Measurements from ENCODE around the gene ATG16L1. TPM values are rescaled to one million over a fixed set of nuclear protein-coding genes. Genes with fewer than 3 reads are reported as not detected.
A peak's percentile ranks its signal among the peaks of the same experiment; 100 is the strongest.

Gene ATG16L1
- total and polyA plus RNA-seq, 2 of the 4 experiments (the other 2 are of a cell fraction), result 20.0 to 26.2 TPM

DNA sequence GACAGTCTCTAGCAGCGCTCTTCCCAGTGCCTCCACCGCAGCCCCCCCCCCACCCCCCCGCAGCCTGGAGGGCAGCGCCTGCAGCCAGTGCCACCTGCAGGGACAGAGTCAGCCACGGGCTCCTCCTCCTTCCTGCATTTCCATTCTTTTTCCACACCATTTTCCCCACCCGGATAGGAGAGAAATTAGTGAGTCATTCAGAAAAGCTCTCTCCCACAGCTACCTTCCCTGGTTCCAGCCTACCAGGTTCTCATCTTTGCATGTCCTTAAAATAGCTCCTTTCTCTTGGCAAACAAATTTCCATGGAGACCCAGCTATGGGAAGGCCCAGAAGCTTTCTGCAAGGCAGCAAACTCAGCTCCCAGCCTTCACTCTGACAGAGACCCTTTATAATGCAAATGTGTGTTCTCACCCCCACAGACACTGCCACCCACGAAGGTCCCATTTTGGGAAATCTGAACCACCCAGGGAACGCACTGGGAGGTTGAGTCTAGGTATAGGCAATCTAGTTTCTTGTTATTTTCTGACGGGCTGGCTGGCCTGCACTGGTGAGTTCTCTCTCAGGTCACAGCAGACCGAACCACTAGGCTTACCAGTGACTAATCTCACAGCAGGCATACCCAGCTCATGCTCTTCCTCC lies 41.8 kb upstream of the ATG16L1 start:
- H3K9me1 ChIP-seq (ENCODE audit: insufficient read depth, low read length), result no peaks in the 10 kb centered on the region
- no peak overlapping the region for H3K23ac ChIP-seq (ENCODE audit: low read depth, low read length)
- no TSS peak for BruUV-seq (replicated peaks)
- H3K14ac ChIP-seq (replicated peaks; ENCODE audit: low read depth, low read length), result no peak overlapping the region
- dilution Hi-C loops (cut with HindIII; ENCODE audit: low sequenced_read_pairs, unreplicated experiment), result no loop called here
- no peak overlapping the region for H2BK5ac ChIP-seq (ENCODE audit: low read depth, low read length, poor library complexity, severe bottlenecking)
- ChIA-PET POLR2A (ENCODE audit: unreplicated experiment) (interaction anchor here (0.6 kb wide), 1 partner anchor 373 kb away, joined by 5 read pairs; no protein-coding TSS in a partner anchor), CTCF (interaction anchor here (0.6 kb wide), 1 partner anchor 77 kb away, joined by 9 read pairs; no protein-coding TSS in a partner anchor)
- H3K4me2 ChIP-seq (ENCODE audit: low read depth, low read length), result no peak overlapping the region
- no peak overlapping the region for H4K5ac ChIP-seq (ENCODE audit: low read depth, low read length)
- no peak overlapping the region for H3K18ac ChIP-seq (ENCODE audit: low read depth, low read length)
- H2BK20ac ChIP-seq (ENCODE audit: low read depth, low read length), result no peak overlapping the region
- H3K4me3 ChIP-seq (ENCODE audit: insufficient read depth, low read depth, low read length), result no peak overlapping the region
- no peak overlapping the region for H3K27ac ChIP-seq (ENCODE audit: insufficient read depth, low read length)
- peaks cover 8% of the 10 kb centered on the region; the same call in 1 of the 2 replicates for H4K20me1 ChIP-seq (ENCODE audit: insufficient read depth, low read length)
- H3K79me1 ChIP-seq (ENCODE audit: low read depth in 1 of 2, low read length in 2 of 2), result no peaks in the 10 kb centered on the region
- H4K91ac ChIP-seq (ENCODE audit: insufficient read depth, low read depth, low read length), result no peak overlapping the region
- no peak overlapping the region for H3K9ac ChIP-seq (ENCODE audit: low read depth, low read length)
- H3K56ac ChIP-seq (ENCODE audit: extremely low read depth, insufficient read depth, low read length), result no peak overlapping the region
- H2BK120ac ChIP-seq (ENCODE audit: low read depth, low read length), result no peak overlapping the region
- DNase-seq, result peak; percentile 25
- H3K27me3 ChIP-seq (ENCODE audit: control insufficient read depth, insufficient read depth, low read length), result peaks cover 35% of the 10 kb centered on the region
- H2BK15ac ChIP-seq (ENCODE audit: low read depth, low read length), result no peak overlapping the region
- no CpG with 5 or more reads among the region's 10 CpGs for WGBS, 2 experiments (ENCODE audit: extremely low coverage in 2 of 2, insufficient read length in 1 of 2)
- in situ Hi-C loops (cut with MboI; ENCODE audit: low sequenced_read_pairs), result no loop called here
- H3K4me1 ChIP-seq (ENCODE audit: control insufficient read depth, insufficient read depth, low read length), result peaks cover 4% of the 10 kb centered on the region; the same call in 1 of the 2 replicates
- no peak overlapping the region for H3K4ac ChIP-seq (ENCODE audit: low read depth, low read length)
- H2AFZ ChIP-seq (replicated peaks; ENCODE audit: low read length, poor library complexity), result no peak overlapping the region
- intact Hi-C loops (cut with micrococcal nuclease), result no loop called here
- no peak overlapping the region for H4K8ac ChIP-seq (ENCODE audit: low read depth in 2 of 2, low read length in 2 of 2)
- no peak for ATAC-seq (ENCODE audit: low read depth)
- H2AK5ac ChIP-seq (ENCODE audit: low read depth, low read length), result no peak overlapping the region
- no peak for TF ChIP-seq RFX5 (IDR thresholded peaks at IDR 0.05; ENCODE audit: low read depth, low read length)
- no peak for TF ChIP-seq RCOR1 (IDR thresholded peaks at IDR 0.05; ENCODE audit: insufficient replicate concordance, low read length)
- TF ChIP-seq BHLHE40 (IDR thresholded peaks at IDR 0.05; ENCODE audit: low read depth, low read length), result no peak
- TF ChIP-seq RAD21 (IDR thresholded peaks at IDR 0.05; ENCODE audit: low read length), result no peak
- TF ChIP-seq, protein P1, sequence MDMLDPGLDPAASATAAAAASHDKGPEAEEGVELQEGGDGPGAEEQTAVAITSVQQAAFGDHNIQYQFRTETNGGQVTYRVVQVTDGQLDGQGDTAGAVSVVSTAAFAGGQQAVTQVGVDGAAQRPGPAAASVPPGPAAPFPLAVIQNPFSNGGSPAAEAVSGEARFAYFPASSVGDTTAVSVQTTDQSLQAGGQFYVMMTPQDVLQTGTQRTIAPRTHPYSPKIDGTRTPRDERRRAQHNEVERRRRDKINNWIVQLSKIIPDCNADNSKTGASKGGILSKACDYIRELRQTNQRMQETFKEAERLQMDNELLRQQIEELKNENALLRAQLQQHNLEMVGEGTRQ (IDR thresholded peaks at IDR 0.05; ENCODE audit: low read depth, low read length), result no peak
- no peak for TF ChIP-seq CHD1 (IDR thresholded peaks at IDR 0.05; ENCODE audit: low read depth, low read length)
- TF ChIP-seq MXI1 (IDR thresholded peaks at IDR 0.05; ENCODE audit: borderline replicate concordance, low read depth, low read length), result no peak
- TF ChIP-seq, protein P2, sequence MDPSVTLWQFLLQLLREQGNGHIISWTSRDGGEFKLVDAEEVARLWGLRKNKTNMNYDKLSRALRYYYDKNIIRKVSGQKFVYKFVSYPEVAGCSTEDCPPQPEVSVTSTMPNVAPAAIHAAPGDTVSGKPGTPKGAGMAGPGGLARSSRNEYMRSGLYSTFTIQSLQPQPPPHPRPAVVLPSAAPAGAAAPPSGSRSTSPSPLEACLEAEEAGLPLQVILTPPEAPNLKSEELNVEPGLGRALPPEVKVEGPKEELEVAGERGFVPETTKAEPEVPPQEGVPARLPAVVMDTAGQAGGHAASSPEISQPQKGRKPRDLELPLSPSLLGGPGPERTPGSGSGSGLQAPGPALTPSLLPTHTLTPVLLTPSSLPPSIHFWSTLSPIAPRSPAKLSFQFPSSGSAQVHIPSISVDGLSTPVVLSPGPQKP (IDR thresholded peaks at IDR 0.05; ENCODE audit: borderline replicate concordance, low read depth, low read length), result no peak
- no peak for TF ChIP-seq NFE2L2 (IDR thresholded peaks at IDR 0.05; ENCODE audit: low read depth, low read length)
- no peak for TF ChIP-seq POLR2A (IDR thresholded peaks at IDR 0.05; ENCODE audit: low read depth, low read length)
- TF ChIP-seq SMC3 (IDR thresholded peaks at IDR 0.05; ENCODE audit: low read depth, low read length), result no peak
- TF ChIP-seq CEBPB (IDR thresholded peaks at IDR 0.05; ENCODE audit: low read depth, low read length), result no peak
- no peak for TF ChIP-seq FOS (IDR thresholded peaks at IDR 0.05; ENCODE audit: low read depth, low read length)
- TF ChIP-seq MAZ (IDR thresholded peaks at IDR 0.05; ENCODE audit: borderline replicate concordance, low read depth, low read length), result no peak
- TF ChIP-seq, protein P3, sequence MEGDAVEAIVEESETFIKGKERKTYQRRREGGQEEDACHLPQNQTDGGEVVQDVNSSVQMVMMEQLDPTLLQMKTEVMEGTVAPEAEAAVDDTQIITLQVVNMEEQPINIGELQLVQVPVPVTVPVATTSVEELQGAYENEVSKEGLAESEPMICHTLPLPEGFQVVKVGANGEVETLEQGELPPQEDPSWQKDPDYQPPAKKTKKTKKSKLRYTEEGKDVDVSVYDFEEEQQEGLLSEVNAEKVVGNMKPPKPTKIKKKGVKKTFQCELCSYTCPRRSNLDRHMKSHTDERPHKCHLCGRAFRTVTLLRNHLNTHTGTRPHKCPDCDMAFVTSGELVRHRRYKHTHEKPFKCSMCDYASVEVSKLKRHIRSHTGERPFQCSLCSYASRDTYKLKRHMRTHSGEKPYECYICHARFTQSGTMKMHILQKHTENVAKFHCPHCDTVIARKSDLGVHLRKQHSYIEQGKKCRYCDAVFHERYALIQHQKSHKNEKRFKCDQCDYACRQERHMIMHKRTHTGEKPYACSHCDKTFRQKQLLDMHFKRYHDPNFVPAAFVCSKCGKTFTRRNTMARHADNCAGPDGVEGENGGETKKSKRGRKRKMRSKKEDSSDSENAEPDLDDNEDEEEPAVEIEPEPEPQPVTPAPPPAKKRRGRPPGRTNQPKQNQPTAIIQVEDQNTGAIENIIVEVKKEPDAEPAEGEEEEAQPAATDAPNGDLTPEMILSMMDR (conservative IDR thresholded peaks at IDR 0.05; ENCODE audit: low read depth, low read length), result no peak
- no peaks in the 10 kb centered on the region for H3K9me3 ChIP-seq (ENCODE audit: control insufficient read depth, insufficient read depth, low read length)
- no peaks in the 10 kb centered on the region for H3K36me3 ChIP-seq (ENCODE audit: control insufficient read depth, insufficient read depth, low read length)
- H2AK9ac ChIP-seq (replicated peaks; ENCODE audit: low read depth, low read length, poor library complexity), result no peak overlapping the region

All from IMR-90 (cell line).